GF-D8 (cell line): ENCODE data around the gene SMC5.
"Not testable (repeated sequence)": the region's sequence is repeated elsewhere in the genome, so short reads cannot be mapped to it uniquely, and the experiment has no call there.

Experiments used
- DNase-seq: peaks from one replicate; lab custom pipeline; 2025; lab: John Stamatoyannopoulos, UW

The SMC5 gene

GRCh38 chr9:70263421-70263820 lies 4.6 kb downstream of the SMC5 start:
- no peak for DNase-seq

- no peak for DNase-seq
These were observed 19.5 kb downstream of the SMC5 start for GRCh38 chr9:70278305-70278704.

GRCh38 chr9:70283848-70284247 lies 25.1 kb downstream of the SMC5 start:
- no peak for DNase-seq

GRCh38 chr9:70285246-70285645 lies 26.5 kb downstream of the SMC5 start:
- DNase-seq, result no peak

- DNase-seq, result no peak
These were observed 27.3 kb downstream of the SMC5 start for GRCh38 chr9:70285981-70286598.

- DNase-seq, result no peak
These were observed 31.8 kb downstream of the SMC5 start for GRCh38 chr9:70290626-70291025.

GRCh38 chr9:70291446-70291845 lies 32.7 kb downstream of the SMC5 start:
- DNase-seq, result no peak

- no peak for DNase-seq
These were observed 33.5 kb downstream of the SMC5 start for GRCh38 chr9:70292253-70292652.

- DNase-seq, result no peak
These were observed 34.4 kb downstream of the SMC5 start for GRCh38 chr9:70293214-70293613.

GRCh38 chr9:70297141-70297540 lies 38.4 kb downstream of the SMC5 start:
- DNase-seq, result no peak

GRCh38 chr9:70298245-70298771 lies 39.5 kb downstream of the SMC5 start:
- DNase-seq, result no peak

- DNase-seq, result no peak
These were observed 44.5 kb downstream of the SMC5 start for GRCh38 chr9:70303268-70303667.

- DNase-seq, result no peak
These were observed 46.0 kb downstream of the SMC5 start for GRCh38 chr9:70304810-70305209.

GRCh38 chr9:70315389-70315788 lies 56.6 kb downstream of the SMC5 start:
- DNase-seq, result no peak

GRCh38 chr9:70318002-70318401 lies 59.2 kb downstream of the SMC5 start:
- no peak for DNase-seq

GRCh38 chr9:70322096-70322495 lies 63.3 kb downstream of the SMC5 start:
- DNase-seq, result no peak

- no peak for DNase-seq
These were observed 66.2 kb downstream of the SMC5 start for GRCh38 chr9:70324963-70325362.

- not testable (repeated sequence) for DNase-seq
These were observed 69.8 kb downstream of the SMC5 start for GRCh38 chr9:70328625-70329024.

GRCh38 chr9:70340572-70340971 lies 81.8 kb downstream of the SMC5 start:
- no peak for DNase-seq

GRCh38 chr9:70347046-70347445 lies 88.3 kb downstream of the SMC5 start:
- no peak for DNase-seq

GRCh38 chr9:70352356-70352755 lies 93.6 kb downstream of the SMC5 start:
- no peak for DNase-seq

- no peak for DNase-seq
These were observed 94.0 kb downstream of the SMC5 start for GRCh38 chr9:70352802-70353201.

GRCh38 chr9:70355801-70356200 lies 97.0 kb downstream of the SMC5 start:
- no peak for DNase-seq

GRCh38 chr9:70362952-70363351 lies 104.2 kb downstream of the SMC5 start:
- no peak for DNase-seq
